NCI-H1417 (cell line): ENCODE measurements around the gene ARHGEF39.
A peak's percentile ranks its signal among the peaks of the same experiment; 100 is the strongest.

ENCODE experiments used
- DNase-seq, 3 experiments: peaks; one replicate each; lab custom pipeline; 2025; lab: John Stamatoyannopoulos, UW

ARHGEF39 gene

GRCh38 chr9:35691334-35691650, 26.3 kb upstream of the ARHGEF39 start:
- DNase-seq: no peak

GRCh38 chr9:35690614-35691333, 25.8 kb upstream of the ARHGEF39 start:
- peak in 2 of 3 experiments; percentile 29 to 34 for DNase-seq

- peak in 2 of 3 experiments; percentile 28 to 34 for DNase-seq
Observed at GRCh38 chr9:35690294-35690613, 25.3 kb upstream of the ARHGEF39 start.

DNA sequence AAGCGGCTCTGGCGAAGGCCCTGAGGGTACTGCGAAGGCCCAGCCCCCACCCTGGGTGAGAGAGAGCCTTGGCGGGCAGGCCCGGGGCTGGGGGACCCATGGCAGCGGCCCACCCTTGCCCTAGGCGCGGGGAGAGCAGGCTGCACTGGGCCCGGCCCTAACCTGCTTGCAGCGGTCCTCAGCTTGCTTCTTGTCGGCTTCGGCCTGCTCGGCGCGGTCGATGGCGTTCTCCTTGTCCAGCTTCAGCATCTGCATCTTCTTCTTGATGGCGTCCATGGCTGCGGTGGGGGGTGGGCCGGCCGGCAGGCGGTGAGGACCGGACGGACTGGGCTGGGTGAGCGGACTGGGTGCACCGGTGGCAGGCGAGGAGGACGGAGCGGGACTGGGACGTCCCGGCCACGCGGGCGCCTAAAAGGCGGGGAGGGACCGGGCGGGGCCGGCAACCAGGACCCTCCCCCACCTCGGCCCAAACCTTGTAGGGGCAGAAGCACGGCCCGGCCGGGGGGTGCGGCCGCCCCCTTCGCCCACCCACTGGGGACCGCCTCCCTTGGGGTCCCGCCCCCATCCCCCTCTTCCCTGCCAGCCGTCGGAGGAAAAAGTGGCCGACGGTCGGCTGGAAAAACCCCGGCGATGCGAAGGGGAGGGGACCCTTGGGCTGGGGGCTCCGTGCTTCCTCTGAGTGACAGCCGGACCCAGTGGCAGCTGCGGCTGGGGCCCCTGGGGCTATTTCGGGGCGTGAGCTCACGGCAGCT, 24.7 kb upstream of the ARHGEF39 start, which contains the start of gene TPM2:
TPM2 (minus strand) TSS at position 384 of the 752 bp plus-strand sequence; CDS start at position 276, 108 bp downstream.
- DNase-seq: peak in 1 of 3 experiments; percentile 18

DNA sequence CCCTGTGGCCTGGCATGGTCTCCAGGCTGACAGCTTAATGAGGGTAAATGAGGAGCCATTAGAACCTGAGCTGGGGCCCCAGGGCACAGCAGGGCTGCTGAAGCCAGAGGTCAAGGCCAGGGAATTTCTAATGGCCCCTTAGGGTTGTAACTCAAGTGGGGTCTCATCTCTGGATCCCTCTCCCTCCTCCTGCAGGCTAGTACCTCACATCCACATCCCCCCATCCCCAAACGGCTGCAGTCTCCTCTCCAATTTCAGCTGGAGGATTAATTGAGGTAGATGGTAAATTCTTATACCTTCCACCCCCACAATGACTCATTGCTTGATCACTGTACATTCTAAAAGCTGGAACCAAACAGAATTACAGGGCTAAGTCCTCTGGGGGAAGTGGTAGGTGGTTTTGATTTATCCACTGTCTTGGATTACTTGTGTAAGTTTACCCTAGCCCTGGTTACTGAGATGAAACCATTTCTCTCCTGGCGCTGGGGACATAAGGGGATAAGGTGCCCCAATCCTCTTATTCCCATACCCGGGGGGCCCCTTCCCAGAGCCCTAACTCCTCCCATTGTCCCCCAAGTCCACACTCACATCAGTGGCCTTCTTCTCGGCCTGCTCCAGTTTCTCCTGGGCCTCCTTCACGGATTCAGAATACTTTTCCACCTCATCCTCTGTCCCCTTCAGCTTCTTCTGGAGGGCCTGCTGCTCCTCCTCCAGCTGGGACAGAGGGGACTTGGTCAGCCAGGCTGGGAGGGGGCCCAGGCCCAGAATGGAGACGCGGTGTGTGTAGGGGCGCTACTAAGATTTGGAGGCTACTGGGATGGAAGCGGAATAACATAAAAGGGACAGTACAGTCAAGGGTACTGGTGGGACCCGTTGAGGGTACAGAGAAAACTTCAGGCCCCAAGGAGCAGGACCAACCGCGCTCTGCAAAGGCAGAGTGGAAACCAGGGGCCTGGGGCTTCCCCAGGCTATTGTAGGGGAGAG, 23.9 kb upstream of the ARHGEF39 start:
- no peak for DNase-seq

DNA sequence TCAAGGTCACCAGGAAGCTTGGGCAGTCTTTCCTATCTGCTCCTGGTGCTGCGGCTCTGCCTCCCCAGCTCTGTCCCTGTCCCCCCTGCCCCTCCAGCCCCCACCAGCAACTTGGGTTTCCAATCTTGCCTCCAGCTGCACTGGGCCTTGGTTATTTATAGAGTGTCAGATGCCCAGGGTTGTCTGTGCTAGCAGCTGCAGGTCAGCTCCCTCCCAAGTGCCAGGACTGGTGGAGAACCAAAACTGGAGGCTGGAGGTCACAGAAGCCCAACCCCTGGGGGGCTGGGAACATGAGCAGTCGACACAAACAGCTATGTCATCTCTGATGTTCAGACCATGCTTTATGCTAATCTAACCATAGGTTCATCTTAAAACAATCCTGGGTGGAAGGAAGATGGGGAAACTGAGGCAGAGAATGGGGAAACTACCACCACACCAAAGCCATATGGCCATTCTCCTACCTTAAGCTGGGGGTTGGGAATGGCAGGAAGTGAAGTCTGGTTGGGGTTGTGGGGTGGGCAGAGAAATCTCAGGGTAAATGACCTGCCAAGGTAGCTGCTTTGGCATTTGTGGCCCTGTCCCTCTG, 23.1 kb upstream of the ARHGEF39 start:
- no peak for DNase-seq

DNA sequence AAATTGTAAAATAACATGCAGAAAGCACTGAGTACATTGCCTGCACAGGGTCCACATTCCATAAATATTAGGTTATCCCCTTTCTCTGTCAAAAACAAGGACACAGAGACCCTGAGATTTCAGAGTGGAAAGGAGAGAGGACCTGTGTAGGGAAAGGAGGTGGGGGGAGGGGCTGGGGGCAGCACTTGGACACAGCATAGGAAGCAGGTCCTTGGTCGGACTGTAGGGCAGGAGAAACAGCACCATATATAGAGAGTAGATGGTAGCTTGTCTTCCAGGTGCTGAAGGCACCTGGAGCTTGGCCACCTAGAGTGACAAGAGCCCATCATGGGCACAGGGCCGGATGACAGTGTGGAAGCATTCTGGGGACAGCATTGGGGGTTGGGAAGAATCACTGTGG, 22.3 kb upstream of the ARHGEF39 start:
- DNase-seq: no peak

DNA sequence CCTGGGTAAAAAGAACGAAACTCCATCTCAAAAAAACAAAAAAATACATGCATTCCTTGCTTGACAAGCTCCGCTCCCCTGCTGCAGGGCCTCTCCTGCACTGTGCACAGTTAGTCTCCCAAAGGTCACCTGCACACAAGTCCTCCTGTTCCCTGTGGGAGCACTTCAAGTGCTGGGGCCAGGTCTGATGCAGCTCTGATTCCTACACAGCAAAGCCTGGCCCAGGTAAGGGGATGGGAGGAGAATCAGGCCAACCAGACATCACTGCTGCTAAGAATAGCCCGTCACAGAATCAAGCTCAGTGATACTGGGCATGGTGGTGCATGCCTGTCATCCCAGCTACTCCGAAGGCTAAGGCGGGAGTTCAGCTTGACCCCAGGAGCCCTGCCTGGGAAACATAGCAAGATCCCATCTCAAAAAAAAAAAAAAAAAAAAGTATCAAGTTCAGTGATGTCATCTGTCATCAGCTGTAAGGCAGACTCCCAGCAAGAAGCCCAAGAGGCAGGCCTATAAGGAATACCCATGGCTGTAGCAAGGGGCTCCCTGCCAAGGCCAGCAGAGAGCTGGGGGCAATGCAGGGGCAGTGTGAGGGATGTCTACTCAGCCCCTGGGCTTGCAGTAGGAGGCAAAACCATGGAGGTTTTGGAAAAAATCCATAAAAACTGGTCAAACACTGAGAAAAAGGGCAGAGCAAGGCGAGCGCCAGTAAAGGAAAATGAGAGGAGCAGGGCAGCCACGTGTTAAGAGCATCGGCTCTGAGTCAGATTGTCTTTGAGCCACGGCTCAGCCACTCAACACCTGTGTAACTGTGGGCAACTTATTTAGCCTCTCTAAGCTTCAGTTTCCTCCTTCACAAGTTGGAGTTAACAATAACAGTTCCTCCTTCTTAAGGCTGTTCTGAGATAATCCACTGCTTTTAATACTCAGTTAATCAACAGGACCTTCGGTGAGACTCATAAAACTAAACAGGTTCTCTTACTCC, 21.5 kb upstream of the ARHGEF39 start:
- no peak for DNase-seq

GRCh38 chr9:35685506-35685905, 20.5 kb upstream of the ARHGEF39 start:
- DNase-seq: no peak

DNA sequence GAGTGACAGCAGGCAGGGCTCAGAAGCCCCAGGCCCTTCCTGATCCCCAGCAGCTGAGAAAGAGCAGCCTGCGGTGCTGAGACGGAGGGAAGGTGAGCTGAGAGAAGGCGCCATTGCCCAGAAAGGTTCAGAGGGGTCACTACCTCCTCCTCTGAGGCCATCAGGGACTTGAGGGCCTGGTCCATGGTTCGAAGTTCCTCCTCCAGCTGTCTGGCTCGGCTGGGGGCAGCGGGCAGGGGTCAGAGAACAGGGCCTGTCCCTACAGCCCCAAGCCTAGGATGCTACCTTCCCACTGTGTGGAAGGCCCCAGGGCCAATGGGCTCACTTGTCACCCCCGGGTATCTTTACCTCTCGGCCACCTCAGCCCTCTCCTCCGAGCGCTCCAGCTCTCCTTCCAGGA, 19.9 kb upstream of the ARHGEF39 start:
- no peak for DNase-seq

GRCh38 chr9:35683323-35683722, 18.3 kb upstream of the ARHGEF39 start:
- DNase-seq: peak in 1 of 3 experiments; percentile 3

DNA sequence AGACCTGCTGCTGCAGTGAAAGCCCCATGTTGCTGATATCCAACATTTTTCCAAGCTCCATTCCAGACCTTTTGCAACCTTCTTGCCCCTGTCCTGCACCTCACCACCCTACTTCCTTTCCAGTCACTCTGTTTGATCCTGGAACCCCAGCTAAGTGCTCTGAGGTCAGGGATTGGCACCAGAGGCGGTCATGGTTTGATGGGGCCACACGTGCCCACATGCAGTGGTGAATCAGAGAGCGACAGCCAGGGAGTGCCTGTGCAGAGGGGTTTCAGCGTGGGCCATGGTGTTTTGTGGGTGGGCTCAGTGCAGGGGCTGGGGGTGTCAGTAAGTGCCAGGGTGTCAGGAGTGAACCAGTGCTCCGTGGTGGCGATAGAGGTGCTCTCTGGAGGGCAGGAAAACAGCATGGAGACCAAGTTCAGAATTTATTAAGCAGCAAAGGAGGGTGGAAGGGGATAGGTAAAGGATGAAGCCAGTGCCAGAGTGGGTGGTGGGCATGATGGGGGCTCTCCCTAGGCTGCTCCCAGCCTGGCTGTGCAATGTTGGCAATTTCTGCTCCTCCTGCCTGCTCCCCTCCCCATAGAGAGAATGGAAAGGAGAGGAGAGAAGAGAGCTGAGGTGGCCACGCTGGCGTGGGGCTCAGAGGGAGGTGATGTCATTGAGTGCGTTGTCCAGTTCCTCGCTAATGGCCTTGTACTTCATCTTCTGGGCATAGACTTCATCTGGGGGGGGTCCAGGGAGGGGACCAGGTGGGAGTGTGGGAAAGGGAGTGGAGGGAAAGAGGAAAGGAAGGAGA, 17.7 kb upstream of the ARHGEF39 start:
- DNase-seq: no peak

DNA sequence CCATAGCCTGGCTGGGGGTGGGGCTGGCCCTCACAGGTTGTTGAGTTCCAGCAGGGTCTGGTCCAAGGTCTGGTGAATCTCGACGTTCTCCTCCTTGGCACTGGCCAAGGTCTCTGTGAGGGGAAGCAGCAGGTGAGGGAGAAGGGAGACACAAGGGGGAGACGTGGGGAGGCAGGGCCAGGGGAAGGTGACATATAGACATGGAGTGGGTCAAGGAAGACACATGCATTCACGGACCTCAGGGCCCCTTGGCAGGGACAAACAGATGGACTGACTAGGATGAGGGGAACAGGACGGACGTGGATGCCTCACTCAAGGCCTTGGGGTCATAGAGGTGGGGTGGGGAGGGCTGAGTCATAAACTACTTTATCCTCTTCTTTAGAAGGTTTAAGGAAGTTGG, 17.1 kb upstream of the ARHGEF39 start:
- no peak for DNase-seq

- no peak for DNase-seq
Observed at GRCh38 chr9:35681341-35682002, 16.5 kb upstream of the ARHGEF39 start.

DNA sequence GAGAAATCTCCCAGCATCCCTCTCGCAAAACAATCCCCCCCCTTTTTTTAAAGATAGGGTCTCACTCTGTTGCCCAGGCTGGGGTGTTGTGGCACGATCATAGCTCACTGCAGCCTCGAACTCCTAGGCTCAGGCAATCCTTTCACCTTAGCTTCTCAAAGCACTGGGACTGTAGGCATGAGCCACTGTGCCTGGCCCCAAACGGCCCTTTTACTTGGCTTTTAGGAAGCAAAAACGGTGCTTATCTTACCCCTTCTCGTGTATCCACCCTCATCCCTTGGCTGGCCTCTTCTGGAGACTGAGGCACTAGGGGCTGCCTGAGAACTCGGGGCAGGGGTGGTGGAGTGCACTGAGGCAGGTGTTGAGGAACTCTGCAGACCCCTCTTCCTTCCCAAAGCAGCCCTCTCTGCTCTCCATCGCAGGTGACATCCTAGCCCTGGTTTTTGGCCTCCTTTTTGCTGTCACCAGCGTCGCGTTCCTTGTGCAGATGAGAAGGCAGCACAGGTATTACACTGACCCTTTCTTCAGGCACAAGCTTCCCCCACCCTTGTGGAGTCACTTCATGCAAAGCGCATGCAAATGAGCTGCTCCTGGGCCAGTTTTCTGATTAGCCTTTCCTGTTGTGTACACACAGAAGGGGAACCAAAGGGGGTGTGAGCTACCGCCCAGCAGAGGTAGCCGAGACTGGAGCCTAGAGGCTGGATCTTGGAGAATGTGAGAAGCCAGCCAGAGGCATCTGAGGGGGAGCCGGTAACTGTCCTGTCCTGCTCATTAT, 15.5 kb upstream of the ARHGEF39 start:
- no peak for DNase-seq

DNA sequence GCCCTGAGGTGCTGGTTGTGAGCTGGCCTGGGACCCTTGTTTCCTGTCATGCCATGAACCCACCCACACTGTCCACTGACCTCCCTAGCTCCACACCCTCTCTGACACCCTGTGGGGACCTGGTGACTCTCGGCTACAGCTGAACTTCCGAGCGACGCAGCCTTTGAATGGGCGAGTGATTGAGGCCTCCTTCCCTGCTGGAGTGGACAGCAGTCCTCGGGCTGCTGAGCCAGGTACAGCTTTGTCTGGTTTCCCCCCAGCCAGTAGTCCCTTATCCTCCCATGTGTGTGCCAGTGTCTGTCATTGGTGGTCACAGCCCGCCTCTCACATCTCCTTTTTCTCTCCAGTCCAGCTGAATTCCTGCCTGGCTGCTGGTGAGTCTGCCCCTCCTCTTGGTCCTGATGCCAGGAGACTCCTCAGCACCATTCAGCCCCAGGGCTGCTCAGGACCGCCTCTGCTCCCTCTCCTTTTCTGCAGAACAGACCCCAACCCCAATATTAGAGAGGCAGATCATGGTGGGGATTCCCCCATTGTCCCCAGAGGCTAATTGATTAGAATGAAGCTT, 14.9 kb upstream of the ARHGEF39 start:
- DNase-seq: no peak

DNA sequence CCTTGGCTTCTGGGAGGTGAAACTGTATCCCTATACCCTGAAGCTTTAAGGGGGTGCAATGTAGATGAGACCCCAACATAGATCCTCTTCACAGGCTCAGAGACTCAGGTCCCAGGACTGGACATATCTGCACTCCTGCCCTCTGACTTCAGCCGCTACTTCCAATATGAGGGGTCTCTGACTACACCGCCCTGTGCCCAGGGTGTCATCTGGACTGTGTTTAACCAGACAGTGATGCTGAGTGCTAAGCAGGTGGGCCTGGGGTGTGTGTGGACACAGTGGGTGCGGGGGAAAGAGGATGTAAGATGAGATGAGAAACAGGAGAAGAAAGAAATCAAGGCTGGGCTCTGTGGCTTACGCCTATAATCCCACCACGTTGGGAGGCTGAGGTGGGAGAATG, 14.1 kb upstream of the ARHGEF39 start:
- DNase-seq: no peak

DNA sequence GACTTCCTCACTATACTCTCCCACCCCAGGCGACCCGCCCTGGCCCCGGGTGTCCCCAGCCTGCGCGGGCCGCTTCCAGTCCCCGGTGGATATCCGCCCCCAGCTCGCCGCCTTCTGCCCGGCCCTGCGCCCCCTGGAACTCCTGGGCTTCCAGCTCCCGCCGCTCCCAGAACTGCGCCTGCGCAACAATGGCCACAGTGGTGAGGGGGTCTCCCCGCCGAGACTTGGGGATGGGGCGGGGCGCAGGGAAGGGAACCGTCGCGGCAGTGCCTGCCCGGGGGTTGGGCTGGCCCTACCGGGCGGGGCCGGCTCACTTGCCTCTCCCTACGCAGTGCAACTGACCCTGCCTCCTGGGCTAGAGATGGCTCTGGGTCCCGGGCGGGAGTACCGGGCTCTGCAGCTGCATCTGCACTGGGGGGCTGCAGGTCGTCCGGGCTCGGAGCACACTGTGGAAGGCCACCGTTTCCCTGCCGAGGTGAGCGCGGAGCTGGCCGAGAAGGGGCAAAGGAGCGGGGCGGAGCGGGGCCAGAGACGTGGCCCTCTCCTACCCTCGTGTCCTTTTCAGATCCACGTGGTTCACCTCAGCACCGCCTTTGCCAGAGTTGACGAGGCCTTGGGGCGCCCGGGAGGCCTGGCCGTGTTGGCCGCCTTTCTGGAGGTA, 10.9 kb upstream of the ARHGEF39 start:
- peak in 2 of 3 experiments; percentile 18 to 49 for DNase-seq
